ENCODE results near the gene APBA3. TPM values are rescaled to one million over a fixed set of nuclear protein-coding genes. Genes with fewer than 3 reads are reported as not detected.

The APBA3 gene
- total RNA-seq, 1 experiment from 2014 or later = 14.7 TPM

DNA sequence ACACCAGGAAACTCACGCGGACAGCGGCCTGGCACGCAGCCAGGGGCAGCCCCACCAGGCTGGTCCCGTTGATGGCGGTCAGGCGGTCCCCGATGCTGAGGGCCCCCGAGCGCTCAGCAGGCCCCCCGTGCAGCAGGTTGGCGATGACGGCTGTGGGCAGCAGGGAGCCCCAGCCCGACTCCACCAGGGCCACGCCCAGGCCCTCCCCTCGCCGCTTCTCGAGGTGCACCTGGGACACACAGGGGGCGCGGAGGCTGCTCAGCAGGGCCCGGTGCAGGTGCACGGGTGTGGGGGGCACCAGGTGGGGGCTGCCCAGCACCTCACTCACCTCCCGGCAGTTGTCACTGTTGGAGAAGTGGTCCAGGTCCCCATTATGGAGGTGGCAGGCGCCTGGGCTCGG, 9.0 kb downstream of the APBA3 start:
- H2AFZ ChIP-seq (ENCODE audit: low read length) = no peak overlapping the region
- no peaks in the 10 kb centered on the region for H3K36me3 ChIP-seq (ENCODE audit: insufficient read depth, low read length)
- H3K9me2 ChIP-seq (replicated peaks; ENCODE audit: insufficient read depth, low read length) = no peaks in the 10 kb centered on the region
- H4K20me1 ChIP-seq (ENCODE audit: insufficient read depth, low read depth, low read length) = no peaks in the 10 kb centered on the region
- H3K27ac ChIP-seq (ENCODE audit: low read length) = no peak overlapping the region
- H3K79me2 ChIP-seq (ENCODE audit: low read length) = no peaks in the 10 kb centered on the region
- no peaks in the 10 kb centered on the region for H3K27me3 ChIP-seq (ENCODE audit: low read length)
- DNase-seq = no peak
- no peak overlapping the region for H3K9ac ChIP-seq (ENCODE audit: low read length)
- H3K9me3 ChIP-seq (ENCODE audit: low read length) = no peaks in the 10 kb centered on the region
- H3K4me1 ChIP-seq (ENCODE audit: low read length) = no peaks in the 10 kb centered on the region
- H3K4me2 ChIP-seq (ENCODE audit: low read depth, low read length, poor library complexity, severe bottlenecking) = no peak overlapping the region
- no peak overlapping the region for H3K4me3 ChIP-seq (ENCODE audit: low read length)

- Histone ChIP-seq H3K4me1 (ENCODE audit: low read length) (no peaks in the 10 kb centered on the region), H3K4me2 (ENCODE audit: low read depth, low read length, poor library complexity, severe bottlenecking) (no peak overlapping the region), H3K27ac (ENCODE audit: low read length) (no peak overlapping the region), H3K4me3 (ENCODE audit: low read length) (no peak overlapping the region), H3K27me3 (ENCODE audit: low read length) (no peaks in the 10 kb centered on the region), H4K20me1 (ENCODE audit: insufficient read depth, low read depth, low read length) (no peaks in the 10 kb centered on the region), H3K36me3 (ENCODE audit: insufficient read depth, low read length) (no peaks in the 10 kb centered on the region), H3K79me2 (ENCODE audit: low read length) (no peaks in the 10 kb centered on the region), H3K9me3 (ENCODE audit: low read length) (no peaks in the 10 kb centered on the region), H2AFZ (ENCODE audit: low read length) (no peak overlapping the region), H3K9me2 (replicated peaks; ENCODE audit: insufficient read depth, low read length) (no peaks in the 10 kb centered on the region), H3K9ac (ENCODE audit: low read length) (no peak overlapping the region)
- DNase-seq = no peak
Measured at GRCh38 chr19:3751236-3751635, 10.3 kb downstream of the APBA3 start.

DNA sequence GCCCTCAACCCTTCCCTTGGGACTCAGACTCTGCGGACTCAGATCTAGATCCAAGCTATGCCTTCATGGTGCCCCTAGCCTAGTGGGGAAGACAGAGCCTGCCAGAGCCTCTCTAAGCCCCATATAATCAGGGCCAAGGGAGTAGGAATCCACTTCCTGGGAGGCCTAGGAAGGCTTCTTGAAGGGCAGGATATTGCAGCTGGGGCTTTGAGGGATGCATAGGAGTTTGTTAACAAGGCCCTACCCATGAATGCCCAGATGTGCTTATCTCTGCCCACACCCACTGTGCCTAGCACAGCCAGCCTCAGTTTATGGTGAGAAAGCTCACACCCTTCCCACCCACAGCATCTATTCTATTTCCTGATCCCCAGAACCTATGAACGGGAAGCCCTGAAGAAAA, 11.3 kb downstream of the APBA3 start:
- Histone ChIP-seq H3K27ac (ENCODE audit: low read length) (no peak overlapping the region), H3K27me3 (ENCODE audit: low read length) (no peaks in the 10 kb centered on the region), H3K4me3 (ENCODE audit: low read length) (no peak overlapping the region), H3K9ac (ENCODE audit: low read length) (no peak overlapping the region), H3K9me2 (replicated peaks; ENCODE audit: insufficient read depth, low read length) (no peaks in the 10 kb centered on the region), H2AFZ (ENCODE audit: low read length) (no peak overlapping the region), H3K9me3 (ENCODE audit: low read length) (no peaks in the 10 kb centered on the region), H3K4me2 (ENCODE audit: low read depth, low read length, poor library complexity, severe bottlenecking) (no peak overlapping the region), H4K20me1 (ENCODE audit: insufficient read depth, low read depth, low read length) (no peaks in the 10 kb centered on the region), H3K79me2 (ENCODE audit: low read length) (no peaks in the 10 kb centered on the region), H3K36me3 (ENCODE audit: insufficient read depth, low read length) (no peaks in the 10 kb centered on the region), H3K4me1 (ENCODE audit: low read length) (no peaks in the 10 kb centered on the region)
- no peak for DNase-seq

DNA sequence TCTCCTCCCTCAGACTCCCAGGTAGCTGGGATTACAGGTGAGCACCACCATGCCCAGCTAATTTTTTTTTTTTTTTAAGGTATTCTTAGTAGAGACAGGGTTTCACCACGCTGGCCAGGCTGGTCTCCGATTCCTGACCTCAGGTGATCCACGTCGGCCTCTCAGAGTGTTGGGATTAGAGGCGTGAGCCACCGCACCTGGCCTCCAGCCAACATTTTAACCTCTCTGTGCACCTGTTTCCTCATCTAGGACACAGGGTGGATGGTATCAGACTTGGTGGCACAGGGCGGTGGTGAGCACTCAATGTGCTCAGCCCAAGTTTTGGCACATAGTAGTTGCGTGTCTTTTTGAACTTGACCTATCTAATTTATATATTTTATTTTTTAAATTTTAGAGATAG, 12.5 kb downstream of the APBA3 start:
- no peaks in the 10 kb centered on the region for H3K9me2 ChIP-seq (replicated peaks; ENCODE audit: insufficient read depth, low read length)
- no peaks in the 10 kb centered on the region for H3K36me3 ChIP-seq (ENCODE audit: insufficient read depth, low read length)
- no peak overlapping the region for H3K4me3 ChIP-seq (ENCODE audit: low read length)
- no peaks in the 10 kb centered on the region for H3K79me2 ChIP-seq (ENCODE audit: low read length)
- H3K9me3 ChIP-seq (ENCODE audit: low read length) = no peaks in the 10 kb centered on the region
- no peaks in the 10 kb centered on the region for H3K27me3 ChIP-seq (ENCODE audit: low read length)
- no peaks in the 10 kb centered on the region for H4K20me1 ChIP-seq (ENCODE audit: insufficient read depth, low read depth, low read length)
- H3K4me2 ChIP-seq (ENCODE audit: low read depth, low read length, poor library complexity, severe bottlenecking) = no peak overlapping the region
- no peak for DNase-seq
- no peaks in the 10 kb centered on the region for H3K4me1 ChIP-seq (ENCODE audit: low read length)
- H2AFZ ChIP-seq (ENCODE audit: low read length) = no peak overlapping the region
- no peak overlapping the region for H3K9ac ChIP-seq (ENCODE audit: low read length)
- H3K27ac ChIP-seq (ENCODE audit: low read length) = no peak overlapping the region

GRCh38 chr19:3746371-3747056, 15.0 kb downstream of the APBA3 start:
- Histone ChIP-seq H3K9me3 (ENCODE audit: low read length) (no peaks in the 10 kb centered on the region), H4K20me1 (ENCODE audit: insufficient read depth, low read depth, low read length) (no peaks in the 10 kb centered on the region), H3K4me1 (ENCODE audit: low read length) (no peaks in the 10 kb centered on the region), H3K79me2 (ENCODE audit: low read length) (no peaks in the 10 kb centered on the region), H3K27me3 (ENCODE audit: low read length) (no peaks in the 10 kb centered on the region), H2AFZ (ENCODE audit: low read length) (no peak overlapping the region), H3K4me2 (ENCODE audit: low read depth, low read length, poor library complexity, severe bottlenecking) (no peak overlapping the region), H3K4me3 (ENCODE audit: low read length) (no peak overlapping the region), H3K9me2 (replicated peaks; ENCODE audit: insufficient read depth, low read length) (no peaks in the 10 kb centered on the region), H3K36me3 (ENCODE audit: insufficient read depth, low read length) (no peaks in the 10 kb centered on the region), H3K27ac (ENCODE audit: low read length) (no peak overlapping the region), H3K9ac (ENCODE audit: low read length) (no peak overlapping the region)
- DNase-seq = no peak

DNA sequence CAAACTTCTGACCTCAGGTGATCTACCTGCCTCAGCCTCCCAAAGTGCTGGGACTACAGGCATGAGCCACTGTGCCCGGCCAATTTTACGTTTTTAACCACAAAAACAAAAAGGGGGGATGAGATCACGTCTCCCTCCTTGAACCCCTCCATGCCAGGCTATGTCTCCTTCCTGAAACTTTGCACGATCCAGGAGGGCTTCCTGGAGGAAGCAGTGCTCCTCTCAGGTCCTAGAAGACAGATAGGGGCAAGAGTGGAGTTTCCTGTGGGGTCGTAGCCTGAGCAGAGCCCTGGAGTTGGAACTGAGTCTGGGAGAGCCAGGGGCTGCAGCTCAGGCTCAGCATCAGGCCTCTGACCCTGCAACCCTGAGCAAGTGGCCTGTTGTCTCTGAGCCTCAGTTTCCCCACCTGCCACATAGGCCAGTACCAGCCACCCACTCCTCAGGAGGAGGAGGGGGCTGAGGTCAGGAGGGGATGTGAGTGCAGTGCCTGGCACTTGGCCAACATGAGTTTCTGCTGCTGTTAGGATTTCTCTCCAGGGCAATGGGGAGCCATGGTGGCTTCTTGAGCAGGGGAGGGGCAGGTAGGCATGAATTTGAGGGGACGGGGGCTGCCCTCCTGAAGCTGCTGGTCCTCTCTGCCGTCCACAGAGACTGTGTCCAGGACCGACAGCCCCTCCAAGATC, 16.0 kb downstream of the APBA3 start:
- H3K9me3 ChIP-seq (ENCODE audit: low read length) = no peaks in the 10 kb centered on the region
- no peak for DNase-seq

GRCh38 chr19:3743486-3743885, 18.0 kb downstream of the APBA3 start:
- H3K27me3 ChIP-seq (ENCODE audit: low read length) = no peaks in the 10 kb centered on the region
- H3K9ac ChIP-seq (ENCODE audit: low read length) = no peak overlapping the region
- H3K27ac ChIP-seq (ENCODE audit: low read length) = no peak overlapping the region
- no peaks in the 10 kb centered on the region for H3K9me3 ChIP-seq (ENCODE audit: low read length)
- no peak overlapping the region for H3K4me2 ChIP-seq (ENCODE audit: low read depth, low read length, poor library complexity, severe bottlenecking)
- H3K4me3 ChIP-seq (ENCODE audit: low read length) = no peak overlapping the region
- H4K20me1 ChIP-seq (ENCODE audit: insufficient read depth, low read depth, low read length) = no peaks in the 10 kb centered on the region
- H3K4me1 ChIP-seq (ENCODE audit: low read length) = no peaks in the 10 kb centered on the region
- H3K9me2 ChIP-seq (replicated peaks; ENCODE audit: insufficient read depth, low read length) = no peaks in the 10 kb centered on the region
- H2AFZ ChIP-seq (ENCODE audit: low read length) = no peak overlapping the region
- DNase-seq = peak; percentile 69
- H3K36me3 ChIP-seq (ENCODE audit: insufficient read depth, low read length) = no peaks in the 10 kb centered on the region
- no peaks in the 10 kb centered on the region for H3K79me2 ChIP-seq (ENCODE audit: low read length)

More for the DNA sequence above, 16.0 kb downstream of the APBA3 start:
- Histone ChIP-seq H3K27ac (ENCODE audit: low read length) (no peak overlapping the region), H2AFZ (ENCODE audit: low read length) (no peak overlapping the region), H3K36me3 (ENCODE audit: insufficient read depth, low read length) (no peaks in the 10 kb centered on the region), H4K20me1 (ENCODE audit: insufficient read depth, low read depth, low read length) (no peaks in the 10 kb centered on the region), H3K27me3 (ENCODE audit: low read length) (no peaks in the 10 kb centered on the region), H3K4me3 (ENCODE audit: low read length) (no peak overlapping the region), H3K9me2 (replicated peaks; ENCODE audit: insufficient read depth, low read length) (no peaks in the 10 kb centered on the region), H3K4me2 (ENCODE audit: low read depth, low read length, poor library complexity, severe bottlenecking) (no peak overlapping the region), H3K9ac (ENCODE audit: low read length) (no peak overlapping the region), H3K4me1 (ENCODE audit: low read length) (no peaks in the 10 kb centered on the region), H3K79me2 (ENCODE audit: low read length) (no peaks in the 10 kb centered on the region)

DNA sequence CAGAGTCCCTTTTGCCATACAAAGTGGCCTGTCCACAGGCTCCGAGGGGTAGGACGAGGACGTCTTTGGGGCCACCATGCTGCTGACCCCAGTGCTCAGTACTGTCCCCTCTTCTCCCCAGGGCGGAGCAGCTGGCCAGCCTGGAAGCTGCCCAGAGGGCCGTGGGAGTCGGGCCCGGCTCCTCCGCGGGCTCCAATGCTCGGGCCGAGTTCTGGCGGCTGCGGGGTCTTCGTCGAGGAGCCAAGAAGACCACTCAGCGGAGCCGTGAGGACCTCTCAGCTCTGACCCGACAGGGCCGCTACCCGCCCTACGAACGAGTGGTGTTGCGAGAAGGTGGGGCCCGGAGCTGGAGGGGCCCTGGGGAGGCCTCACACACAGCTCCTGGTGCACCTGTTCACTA, 21.1 kb downstream of the APBA3 start:
- H3K9me2 ChIP-seq (replicated peaks; ENCODE audit: insufficient read depth, low read length) = no peaks in the 10 kb centered on the region
- H3K9ac ChIP-seq (ENCODE audit: low read length) = no peak overlapping the region
- H3K9me3 ChIP-seq (ENCODE audit: low read length) = no peaks in the 10 kb centered on the region
- no peak overlapping the region for H3K4me2 ChIP-seq (ENCODE audit: low read depth, low read length, poor library complexity, severe bottlenecking)
- H3K4me1 ChIP-seq (ENCODE audit: low read length) = no peaks in the 10 kb centered on the region
- no peak for DNase-seq
- no peaks in the 10 kb centered on the region for H3K27me3 ChIP-seq (ENCODE audit: low read length)
- H3K27ac ChIP-seq (ENCODE audit: low read length) = no peak overlapping the region
- no peaks in the 10 kb centered on the region for H3K36me3 ChIP-seq (ENCODE audit: insufficient read depth, low read length)
- H3K4me3 ChIP-seq (ENCODE audit: low read length) = no peak overlapping the region
- H3K79me2 ChIP-seq (ENCODE audit: low read length) = no peaks in the 10 kb centered on the region
- no peak overlapping the region for H2AFZ ChIP-seq (ENCODE audit: low read length)
- H4K20me1 ChIP-seq (ENCODE audit: insufficient read depth, low read depth, low read length) = no peaks in the 10 kb centered on the region

Data from Karpas-422 (cell line).